HG03025 (cell line): Measurements from ENCODE around the gene FAM90A1.
"Not testable (repeated sequence)": the region's sequence is repeated elsewhere in the genome, so short reads cannot be mapped to it uniquely, and the experiment has no call there.

Experiments used
- ATAC-seq: cut with Tn5 transposase; IDR thresholded peaks from one replicate; pipeline ENCODE4 v1.9.1; 2021; ENCODE audit warnings: mild to moderate bottlenecking, moderate library complexity; ENCODE audit not compliant: unreplicated experiment, low FRiP score

Gene FAM90A1, protein sequence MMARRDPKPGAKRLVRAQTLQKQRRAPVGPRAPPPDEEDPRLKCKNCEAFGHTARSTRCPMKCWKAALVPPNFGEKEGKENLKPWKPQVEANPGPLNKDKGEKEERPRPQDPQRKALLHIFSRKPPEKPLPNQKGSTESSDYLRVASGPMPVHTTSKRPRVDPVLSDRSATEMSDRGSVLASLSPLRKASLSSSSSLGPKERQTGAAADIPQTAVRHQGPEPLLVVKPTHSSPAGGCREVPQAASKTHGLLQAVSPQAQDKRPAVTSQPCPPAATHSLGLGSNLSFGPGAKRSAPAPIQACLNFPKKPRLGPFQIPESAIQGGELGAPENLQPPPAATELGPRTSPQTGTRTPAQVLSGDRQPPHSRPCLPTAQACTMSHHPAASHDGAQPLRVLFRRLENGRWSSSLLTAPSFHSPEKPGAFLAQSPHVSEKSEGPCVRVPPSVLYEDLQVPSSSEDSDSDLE

DNA sequence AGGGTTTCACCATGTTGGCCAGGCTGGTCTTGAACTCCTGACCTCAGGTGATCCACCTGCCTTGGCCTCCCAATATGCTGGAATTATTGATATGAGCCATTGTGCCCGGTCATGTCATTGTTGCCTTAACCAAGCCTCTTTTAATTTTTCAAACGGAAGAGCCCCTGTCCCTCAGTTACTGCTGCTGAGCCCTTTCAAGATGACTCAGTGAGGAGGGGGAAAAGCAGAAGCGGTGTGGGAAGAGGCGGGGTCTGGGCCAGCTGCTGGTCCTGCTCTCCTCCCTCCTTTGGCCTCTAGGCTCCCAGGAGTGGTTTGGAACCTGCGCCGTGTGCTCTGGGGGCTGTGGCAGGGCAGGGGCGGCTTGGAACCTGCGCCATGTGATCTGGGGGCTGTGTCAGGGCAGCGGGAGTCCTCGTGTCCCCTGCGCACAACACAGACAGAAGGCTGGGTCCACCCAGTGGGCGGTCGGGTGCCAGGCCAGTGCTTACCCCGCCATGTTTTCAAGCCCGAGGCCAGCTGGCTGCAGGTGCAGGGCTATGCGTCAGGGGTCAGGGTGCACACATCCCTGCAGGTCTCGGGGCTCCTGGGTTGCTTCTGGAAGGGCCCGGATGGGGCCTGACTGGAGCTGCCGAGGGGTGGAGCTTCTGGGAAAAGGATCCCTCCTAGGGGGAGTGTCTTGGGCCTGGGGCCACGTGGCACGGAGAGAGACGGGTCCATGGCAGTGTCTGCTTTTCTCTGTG lies at the start of gene FAM90A1:
FAM90A1 (minus strand) TSS at position 627 of the 740 bp plus-strand sequence. CDS start 2,786 bp downstream, outside the sequence.
- ATAC-seq: not testable (repeated sequence)

GRCh38 chr12:8276397-8276796 lies 49.0 kb upstream of the FAM90A1 start:
- not testable (repeated sequence) for ATAC-seq

DNA sequence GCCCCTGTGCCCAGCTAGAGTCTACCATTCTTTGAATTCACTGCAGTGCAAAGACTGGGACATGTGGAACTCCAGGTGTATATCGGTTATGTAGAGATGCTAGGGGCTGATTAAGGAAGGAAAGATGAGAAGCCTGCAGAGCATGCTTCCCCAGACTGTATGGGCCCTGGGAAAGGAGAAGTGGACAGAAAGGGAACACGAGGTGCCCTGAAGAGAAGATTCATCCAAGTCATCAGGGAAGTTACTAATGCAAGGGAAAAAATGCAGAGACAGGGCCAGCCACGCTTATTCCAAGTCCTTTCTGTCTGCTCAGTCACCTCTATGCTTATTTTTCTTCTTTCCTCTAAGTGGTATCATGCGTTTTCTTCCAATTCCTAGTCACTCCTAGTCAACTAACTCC lies 39.3 kb upstream of the FAM90A1 start:
- ATAC-seq: not testable (repeated sequence)

DNA sequence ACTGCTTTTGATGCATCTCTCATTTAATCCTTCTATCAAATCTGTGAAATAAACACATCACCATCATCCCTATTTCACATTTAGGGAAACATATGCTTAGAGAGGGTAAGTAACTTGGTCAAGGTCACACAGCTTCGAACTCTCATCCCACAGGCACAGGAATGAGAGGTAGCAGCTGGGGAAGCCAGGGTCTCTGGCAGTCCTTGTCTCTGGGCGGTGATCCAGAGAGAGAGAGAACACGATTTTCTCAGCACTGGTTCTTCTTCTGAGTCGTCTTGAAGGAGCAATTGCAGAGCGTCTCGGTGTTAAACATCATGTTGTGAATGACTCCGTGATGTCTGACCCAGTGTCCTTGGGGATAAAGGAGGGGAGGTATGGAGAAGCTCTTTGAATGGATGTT lies 36.8 kb upstream of the FAM90A1 start:
- not testable (repeated sequence) for ATAC-seq

GRCh38 chr12:8261111-8261554 lies 33.7 kb upstream of the FAM90A1 start:
- not testable (repeated sequence) for ATAC-seq

- ATAC-seq: not testable (repeated sequence)
Measured at GRCh38 chr12:8256356-8256755, 28.9 kb upstream of the FAM90A1 start.

- ATAC-seq: not testable (repeated sequence)
Measured at GRCh38 chr12:8254705-8255104, 27.3 kb upstream of the FAM90A1 start.

- ATAC-seq: not testable (repeated sequence)
Measured at GRCh38 chr12:8252056-8252818, 24.8 kb upstream of the FAM90A1 start.

- not testable (repeated sequence) for ATAC-seq
Measured at GRCh38 chr12:8251616-8252015, 24.2 kb upstream of the FAM90A1 start.

GRCh38 chr12:8246941-8247535 lies 19.6 kb upstream of the FAM90A1 start:
- ATAC-seq: not testable (repeated sequence)

DNA sequence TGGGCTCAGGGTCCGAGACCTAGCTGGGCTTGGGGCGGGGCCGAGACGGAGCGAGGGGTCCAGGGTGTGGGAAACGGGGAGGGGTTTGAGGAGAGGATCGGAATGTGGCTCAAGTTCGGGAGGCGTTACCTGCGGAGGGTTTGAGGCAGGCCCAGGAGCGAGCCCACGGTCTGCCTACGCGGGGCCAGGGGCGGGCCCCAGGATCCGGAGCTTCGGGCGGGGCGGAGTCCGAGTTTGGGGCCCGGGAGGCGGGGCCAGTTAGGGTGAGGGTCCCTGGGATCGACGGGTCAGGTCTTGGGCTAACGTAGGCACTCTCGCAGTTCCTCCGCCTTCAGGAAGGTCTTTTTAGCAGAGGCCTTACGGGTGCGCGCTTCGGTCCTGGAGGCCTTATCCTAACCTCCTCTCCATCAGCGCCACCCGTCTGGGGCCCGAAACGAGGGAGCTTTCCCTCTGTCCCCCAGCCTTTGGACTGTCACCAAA lies 16.3 kb upstream of the FAM90A1 start:
- ATAC-seq: not testable (repeated sequence)

- peak; percentile 82 for ATAC-seq
Measured at GRCh38 chr12:8242880-8243681, 15.7 kb upstream of the FAM90A1 start.

- ATAC-seq: not testable (repeated sequence)
Measured at GRCh38 chr12:8242622-8242879, 15.1 kb upstream of the FAM90A1 start.

DNA sequence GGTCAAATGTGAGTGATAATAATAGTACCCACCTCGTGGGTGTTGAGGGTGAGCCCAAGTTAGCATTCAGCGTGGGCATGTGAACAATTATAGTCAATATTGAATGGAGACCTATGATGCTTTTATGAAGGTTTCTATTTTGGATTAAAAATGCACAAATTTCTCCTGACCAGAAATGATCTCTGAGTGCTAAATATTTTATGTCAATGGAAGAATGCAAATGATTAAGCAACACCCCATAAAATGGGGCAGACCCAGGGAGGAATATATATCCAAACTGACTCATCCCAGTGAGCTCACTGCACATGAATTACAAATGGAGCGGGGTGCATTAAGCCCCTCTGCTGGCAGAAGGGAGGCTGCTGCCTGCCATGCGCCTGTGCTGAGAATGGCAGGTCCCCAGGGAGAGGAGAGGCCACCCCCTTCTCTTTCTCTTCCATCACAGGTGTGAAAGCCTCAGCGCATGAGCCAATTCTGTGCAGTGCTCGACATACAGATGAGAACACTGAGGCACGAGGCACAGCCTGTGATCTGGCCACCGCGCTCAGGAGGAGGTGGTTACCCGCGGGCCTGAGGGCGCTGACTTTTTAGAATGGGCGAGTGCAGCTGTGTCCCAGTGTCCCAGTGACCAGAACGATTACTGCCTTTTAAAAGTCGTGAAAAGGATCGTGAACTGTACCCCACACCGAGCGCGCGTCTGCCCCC lies 14.7 kb upstream of the FAM90A1 start:
- ATAC-seq: not testable (repeated sequence)

GRCh38 chr12:8240340-8241114 lies 13.1 kb upstream of the FAM90A1 start:
- ATAC-seq: not testable (repeated sequence)

- ATAC-seq: not testable (repeated sequence)
Measured at GRCh38 chr12:8237031-8237430, 9.6 kb upstream of the FAM90A1 start.

DNA sequence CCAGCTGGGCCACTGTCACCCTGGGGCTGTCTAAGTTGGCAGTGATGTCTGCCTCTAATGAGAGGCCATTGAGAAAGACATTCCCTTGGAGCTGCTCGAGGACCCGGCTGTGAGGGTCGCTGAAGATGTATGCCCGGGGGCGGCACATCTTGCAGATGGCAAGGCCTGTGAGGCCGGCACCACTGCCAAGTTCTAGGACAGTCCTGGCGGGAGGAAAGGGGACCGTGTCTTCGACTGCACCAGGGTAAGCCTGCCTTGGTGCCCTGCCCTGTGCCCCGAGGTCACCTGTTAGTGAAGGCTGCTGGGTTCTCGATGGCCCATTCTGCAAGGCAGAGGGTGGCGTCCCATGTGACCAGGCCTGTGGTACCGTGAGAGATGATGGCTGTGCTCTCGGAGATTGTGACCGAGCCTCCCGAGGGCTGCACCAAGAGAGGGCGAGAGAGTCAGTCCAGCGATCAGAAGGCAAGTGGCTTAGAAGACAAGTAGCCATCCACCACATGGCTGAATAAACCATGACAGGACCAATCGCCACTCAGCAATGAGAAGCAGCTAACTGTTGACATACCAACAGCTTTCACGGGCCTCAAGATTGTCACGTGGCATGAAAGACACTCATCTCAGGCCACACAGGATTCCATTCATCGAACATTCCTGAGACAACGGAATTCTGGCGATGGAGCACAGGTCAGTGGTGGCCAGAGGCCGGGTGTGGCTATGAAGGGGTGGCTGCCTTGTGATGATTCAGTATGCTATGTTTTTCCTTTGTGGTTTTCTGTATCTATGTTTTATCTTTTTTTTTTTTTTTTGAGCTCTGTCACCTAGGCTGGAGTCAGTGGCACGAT lies 8.1 kb upstream of the FAM90A1 start:
- ATAC-seq: not testable (repeated sequence)
